Fibroblast of lung (primary cell): Measurements from ENCODE around the gene SLIT3. TPM values are rescaled to one million over a fixed set of nuclear protein-coding genes. Genes with fewer than 3 reads are reported as not detected.

Experiments
- DNase-seq, 2 donors: peaks; one replicate each; pipeline versions ENCODE4 v3.0.0 to v3.0.0-alpha.2; 2010; ENCODE audit warnings: low read depth in 2 of 2
- H2AFZ ChIP-seq: 2 replicates; pipeline ENCODE4 v1.5.1; 2012; ENCODE audit warnings: low read length, control low read depth, inconsistent platforms
- H3K27ac ChIP-seq: 2 replicates; pipeline ENCODE4 v1.5.1; 2011; ENCODE audit warnings: low read length, control low read depth; ENCODE audit not compliant: insufficient read depth
- H3K27me3 ChIP-seq: 2 replicates; pipeline ENCODE4 v1.5.1; 2011; ENCODE audit warnings: mild to moderate bottlenecking, low read length; ENCODE audit not compliant: control insufficient read depth, insufficient read depth
- H3K36me3 ChIP-seq: 2 replicates; pipeline ENCODE4 v1.5.1; 2011; ENCODE audit warnings: low read length; ENCODE audit not compliant: control insufficient read depth, insufficient read depth
- H3K4me1 ChIP-seq: 2 replicates; pipeline ENCODE4 v1.5.1; 2011; ENCODE audit warnings: low read length; ENCODE audit not compliant: control insufficient read depth, insufficient read depth; ENCODE audit errors: extremely low read depth
- H3K4me2 ChIP-seq: 2 replicates; pipeline ENCODE4 v1.5.1; 2011; ENCODE audit warnings: low read length, control low read depth; ENCODE audit not compliant: insufficient read depth; ENCODE audit errors: extremely low read depth
- H3K4me3 ChIP-seq, 4 experiments: fragments of 200-600 bp in 1 of 4; sonication (generic) in 1 of 4; replicated peaks in 1 of 4; 2 replicates each; pipeline ENCODE4 v1.5.1; 2011 to 2016; ENCODE audit warnings: low read length in 4 of 4, low read depth in 3 of 4, mild to moderate bottlenecking in 3 of 4, control low read depth in 2 of 4, inconsistent platforms in 1 of 4, mixed read lengths in 1 of 4; ENCODE audit not compliant: insufficient read depth in 1 of 4; ENCODE audit errors: control extremely low read depth in 1 of 4
- H3K79me2 ChIP-seq: 2 replicates; pipeline ENCODE4 v1.5.1; 2012; ENCODE audit warnings: mild to moderate bottlenecking, low read length, inconsistent platforms; ENCODE audit not compliant: control insufficient read depth, insufficient read depth
- H3K9ac ChIP-seq: 2 replicates; pipeline ENCODE4 v1.5.1; 2011; ENCODE audit warnings: mild to moderate bottlenecking, low read length, control low read depth; ENCODE audit not compliant: insufficient read depth
- H3K9me3 ChIP-seq: 2 replicates; pipeline ENCODE4 v1.5.1; 2012; ENCODE audit warnings: low read depth, low read length; ENCODE audit not compliant: control insufficient read depth, insufficient read depth
- H4K20me1 ChIP-seq: 2 replicates; pipeline ENCODE4 v1.5.1; 2011; ENCODE audit warnings: low read length; ENCODE audit not compliant: control insufficient read depth, insufficient read depth; ENCODE audit errors: extremely low read depth
- CTCF ChIP-seq, 2 donors: IDR thresholded peaks in 1 of 2; conservative IDR thresholded peaks in 1 of 2; 1 replicate in 1 of 2; 2 replicates in 1 of 2; pipeline ENCODE4 v1.5.1; 2011 to 2012; ENCODE audit warnings: low read length in 2 of 2, control low read depth in 1 of 2, inconsistent platforms in 1 of 2, low read depth in 1 of 2, mild to moderate bottlenecking in 1 of 2
- EZH2 ChIP-seq: IDR thresholded peaks from 2 replicates; pipeline ENCODE4 v1.5.1; 2012; ENCODE audit warnings: low read length, control low read depth, mild to moderate bottlenecking; ENCODE audit errors: missing control alignments
- polyA plus RNA-seq, 2 donors: library from polyadenylated mRNA; depleted of rRNA in 1 of 2; stranded (reverse) in 1 of 2; unstranded in 1 of 2; fragments of >200 nt; gene quantifications; 2 replicates each; pipeline ENCODE4 v1.2.1, GENCODE V29; 2011 to 2012; ENCODE audit warnings: missing spikeins in 1 of 2
- total RNA-seq: library from RNA; depleted of rRNA; stranded (reverse); fragments of >200 nt; gene quantifications from 2 replicates; pipeline ENCODE4 v1.2.1, GENCODE V29; 2014

The SLIT3 gene
- total and polyA plus RNA-seq, 2 donors (not counting 1 experiment from before 2014, with no cell fraction given): 1.6 to 4.6 TPM

DNA sequence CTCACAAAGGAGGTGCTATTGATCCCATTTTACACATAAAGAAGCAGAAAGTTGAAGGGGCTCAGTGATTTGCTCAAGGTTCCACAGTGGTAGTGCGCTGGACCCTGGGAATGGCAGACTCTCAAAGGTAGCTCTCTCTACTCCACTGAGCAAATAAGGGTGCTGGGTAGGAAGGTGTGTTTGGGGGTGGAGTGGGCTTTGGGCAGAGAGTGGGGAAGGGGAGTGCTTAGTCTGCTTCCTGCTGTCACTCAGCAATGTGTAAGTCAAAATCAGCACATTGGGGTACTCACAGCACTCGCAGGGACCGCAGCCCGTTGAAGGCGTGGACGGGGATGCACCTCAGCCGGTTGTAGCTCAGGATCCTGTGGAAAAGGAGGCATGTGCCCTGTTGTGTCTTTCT is 579.0 kb downstream of the SLIT3 start:
- Histone ChIP-seq H3K9ac (no peak overlapping the region), H4K20me1 (no peaks in the 10 kb centered on the region), H3K27me3 (no peaks in the 10 kb centered on the region), H3K27ac (no peak overlapping the region), H3K4me3 (no peak overlapping the region), H3K4me1 (no peaks in the 10 kb centered on the region), H3K36me3 (no peaks in the 10 kb centered on the region), H3K9me3 (no peaks in the 10 kb centered on the region), H3K4me2 (no peak overlapping the region), H3K79me2 (no peaks in the 10 kb centered on the region), H2AFZ (no peak overlapping the region)
- DNase-seq: no peak
- no peak for TF ChIP-seq EZH2

GRCh38 chr5:168721002-168721753 is 579.8 kb downstream of the SLIT3 start:
- H2AFZ ChIP-seq: no peak overlapping the region
- no peaks in the 10 kb centered on the region for H3K36me3 ChIP-seq
- no peaks in the 10 kb centered on the region for H4K20me1 ChIP-seq
- H3K79me2 ChIP-seq: no peaks in the 10 kb centered on the region
- TF ChIP-seq EZH2 (no peak), CTCF (conservative IDR thresholded peaks at IDR 0.05 in 1 of 2, IDR thresholded peaks at IDR 0.05 in 1 of 2; ENCODE audit: low read depth in 1 of 2, low read length in 2 of 2) (no peak)
- H3K27me3 ChIP-seq: no peaks in the 10 kb centered on the region
- no peak overlapping the region for H3K4me3 ChIP-seq
- H3K9ac ChIP-seq: no peak overlapping the region
- H3K4me2 ChIP-seq: no peak overlapping the region
- DNase-seq: no peak
- no peaks in the 10 kb centered on the region for H3K9me3 ChIP-seq
- H3K4me1 ChIP-seq: no peaks in the 10 kb centered on the region
- no peak overlapping the region for H3K27ac ChIP-seq

GRCh38 chr5:168720575-168720974 is 580.4 kb downstream of the SLIT3 start:
- no peaks in the 10 kb centered on the region for H3K79me2 ChIP-seq
- no peak overlapping the region for H3K9ac ChIP-seq
- no peak overlapping the region for H3K4me2 ChIP-seq
- TF ChIP-seq CTCF (conservative IDR thresholded peaks at IDR 0.05 in 1 of 2, IDR thresholded peaks at IDR 0.05 in 1 of 2; ENCODE audit: low read depth in 1 of 2, low read length in 2 of 2) (no peak), EZH2 (no peak)
- H3K27ac ChIP-seq: no peak overlapping the region
- no peaks in the 10 kb centered on the region for H3K4me1 ChIP-seq
- no peak overlapping the region for H3K4me3 ChIP-seq
- no peak overlapping the region for H2AFZ ChIP-seq
- H3K9me3 ChIP-seq: no peaks in the 10 kb centered on the region
- no peaks in the 10 kb centered on the region for H3K27me3 ChIP-seq
- no peaks in the 10 kb centered on the region for H3K36me3 ChIP-seq
- H4K20me1 ChIP-seq: no peaks in the 10 kb centered on the region
- no peak for DNase-seq
